HG03025 (cell line): ENCODE data around the gene C7.
"Not testable (repeated sequence)": the region's sequence is repeated elsewhere in the genome, so short reads cannot be mapped to it uniquely, and the experiment has no call there.

Source experiments
- ATAC-seq: cut with Tn5 transposase; IDR thresholded peaks from one replicate; pipeline ENCODE4 v1.9.1; 2021; ENCODE audit warnings: mild to moderate bottlenecking, moderate library complexity; ENCODE audit not compliant: unreplicated experiment, low FRiP score

C7 gene

GRCh38 chr5:40909264-40909663 lies at the start of gene C7:
TSS of gene C7 (plus strand) at chr5:40909497. CDS start at chr5:40909611, 114 bp downstream.
- ATAC-seq: no peak

- no peak for ATAC-seq
Measured at GRCh38 chr5:40860711-40861110, 48.6 kb upstream of the C7 start.

GRCh38 chr5:40865004-40865403 lies 44.3 kb upstream of the C7 start:
- not testable (repeated sequence) for ATAC-seq

GRCh38 chr5:40866844-40867243 lies 42.5 kb upstream of the C7 start:
- ATAC-seq: no peak

- no peak for ATAC-seq
Measured at GRCh38 chr5:40869384-40869783, 39.9 kb upstream of the C7 start.

- ATAC-seq: no peak
Measured at GRCh38 chr5:40871177-40871576, 38.1 kb upstream of the C7 start.

- ATAC-seq: not testable (repeated sequence)
Measured at GRCh38 chr5:40872253-40872652, 37.0 kb upstream of the C7 start.

GRCh38 chr5:40873286-40873880 lies 35.9 kb upstream of the C7 start:
- ATAC-seq: no peak

GRCh38 chr5:40875958-40876357 lies 33.3 kb upstream of the C7 start:
- no peak for ATAC-seq

GRCh38 chr5:40877371-40877988 lies 31.8 kb upstream of the C7 start:
- no peak for ATAC-seq

GRCh38 chr5:40879163-40879942 lies 29.9 kb upstream of the C7 start:
- no peak for ATAC-seq

GRCh38 chr5:40882291-40882690 lies 27.0 kb upstream of the C7 start:
- no peak for ATAC-seq

- ATAC-seq: not testable (repeated sequence)
Measured at GRCh38 chr5:40883051-40883450, 26.2 kb upstream of the C7 start.

GRCh38 chr5:40895440-40896425 lies 13.6 kb upstream of the C7 start:
- not testable (repeated sequence) for ATAC-seq

GRCh38 chr5:40904205-40904993 lies 4.9 kb upstream of the C7 start:
- ATAC-seq: peak; percentile 71

GRCh38 chr5:40904994-40905306 lies 4.3 kb upstream of the C7 start:
- no peak for ATAC-seq

GRCh38 chr5:40906351-40906751 lies 2.9 kb upstream of the C7 start:
- no peak for ATAC-seq

- no peak for ATAC-seq
Measured at GRCh38 chr5:40909723-40910122, 426 bp downstream of the C7 start.

GRCh38 chr5:40911266-40911665 lies 2.0 kb downstream of the C7 start:
- ATAC-seq: no peak

- no peak for ATAC-seq
Measured at GRCh38 chr5:40914835-40915234, 5.5 kb downstream of the C7 start.
